ENCODE measurements around the gene CORO1C. TPM values are rescaled to one million over a fixed set of nuclear protein-coding genes. Genes with fewer than 3 reads are reported as not detected.
A peak's percentile ranks its signal among the peaks of the same experiment; 100 is the strongest.

Gene CORO1C
- total and polyA plus RNA-seq, 9 of the 15 experiments (the other 6 are each of a cell fraction or from before 2014, with no cell fraction given): 55.2 to 280 (median 150) TPM

- TF ChIP-seq CEBPG (CRISPR knock-in tag; IDR thresholded peaks at IDR 0.05): peak; percentile 59; the same call in 1 of the 2 replicates
- peak in 1 of 2 experiments; percentile 56; a peak in 2 of 4 replicates for TF ChIP-seq CEBPG (tag; conservative IDR thresholded peaks at IDR 0.05 in 1 of 2, IDR thresholded peaks at IDR 0.05 in 1 of 2)
- TF ChIP-seq GABPA (tag; conservative IDR thresholded peaks at IDR 0.05; ENCODE audit: low read depth): peak; percentile 36
- 0 out of 2 replicates have a peak, but pooled peaks have one; percentile 41 for TF ChIP-seq ZBTB40 (IDR thresholded peaks at IDR 0.05)
- no peak for TF ChIP-seq ZBTB40 (CRISPR knock-in tag; IDR thresholded peaks at IDR 0.05)
- TF ChIP-seq KAT7 (CRISPR knock-in tag; IDR thresholded peaks at IDR 0.05; ENCODE audit: borderline replicate concordance): no peak
- no peak for TF ChIP-seq KDM5B (IDR thresholded peaks at IDR 0.05; ENCODE audit: insufficient replicate concordance, low read depth, low read length)
- TF ChIP-seq ZNF384 (IDR thresholded peaks at IDR 0.05; ENCODE audit: low read depth, low read length): peak; percentile 92
- no peak for TF ChIP-seq PBX2 (CRISPR knock-in tag; IDR thresholded peaks at IDR 0.05; ENCODE audit: low read depth)
- peak; percentile 60; the same call in 1 of the 2 replicates for TF ChIP-seq PBX2 (tag; conservative IDR thresholded peaks at IDR 0.05; ENCODE audit: low read depth)
- TF ChIP-seq ZNF507 (tag; conservative IDR thresholded peaks at IDR 0.05): no peak
- TF ChIP-seq POLR3A (IDR thresholded peaks at IDR 0.05; ENCODE audit: borderline replicate concordance, extremely low read depth, insufficient read depth, insufficient read length): no peak
- no peak for TF ChIP-seq NR2C2 (CRISPR knock-in tag; IDR thresholded peaks at IDR 0.05)
- TF ChIP-seq NR2C2 (tag; IDR thresholded peaks at IDR 0.05): peak; percentile 36; the same call in 1 of the 2 replicates
- no peak for TF ChIP-seq GABPB1 (CRISPR knock-in tag; IDR thresholded peaks at IDR 0.05)
These were observed 12.9 kb upstream of the CORO1C start (continued) for GRCh38 chr12:108744021-108744897.
